SK-N-MC (cell line): Measurements from ENCODE around the gene BTRC.

Experiments
- EZH2 ChIP-seq: fragments of 200-600 bp; sonication (generic); IDR thresholded peaks from one replicate; pipeline ENCODE4 v1.6.1; 2017; ENCODE audit warnings: antibody characterized with exemption
- FOXP2 ChIP-seq: optimal IDR thresholded peaks from 2 replicates; pipeline ENCODE3; 2011; ENCODE audit warnings: mild to moderate bottlenecking, moderate library complexity; ENCODE audit not compliant: insufficient read depth; ENCODE audit errors: extremely low read length, control extremely low read depth
- POLR2AphosphoS5 ChIP-seq: IDR thresholded peaks from 2 replicates; pipeline ENCODE4 v1.6.1; 2012; ENCODE audit warnings: mild to moderate bottlenecking, low read depth, low read length, borderline replicate concordance

- TF ChIP-seq POLR2AphosphoS5, result no peak
- TF ChIP-seq EZH2, result no peak
- no peak for TF ChIP-seq FOXP2
These were observed 191.9 kb downstream of the BTRC start for GRCh38 chr10:101545898-101546297.
